PC-3 (cell line): ENCODE data around the gene C11orf21. TPM values are rescaled to one million over a fixed set of nuclear protein-coding genes. Genes with fewer than 3 reads are reported as not detected.

Source experiments
- ATAC-seq: fragments of 200-7000 bp; cut with Tn5 transposase; 2 replicates; pipeline ENCODE4 v1.9.1; 2020; ENCODE audit warnings: mild to moderate bottlenecking, moderate library complexity
- BruUV-seq: library from RNA; stranded (reverse); fragments of 400-500 nt; replicated peaks from 2 replicates; lab custom pipeline; 2021; lab: Mats Ljungman, UMichigan
- CTCF ChIA-PET: fragments of 300-600 bp; sonication (Branson Sonifier 250); formaldehyde crosslinking; loops from one replicate; lab custom pipeline; 2022; ENCODE audit warnings: antibody characterized with exemption; lab: Charles Lee
- POLR2A ChIA-PET: fragments of 300-600 bp; sonication (Branson Sonifier 250); formaldehyde crosslinking; loops from one replicate; lab custom pipeline; 2022; ENCODE audit warnings: antibody characterized with exemption; ENCODE audit not compliant: unreplicated experiment; lab: Charles Lee
- DNase-seq: peaks from one replicate; pipeline ENCODE4 v3.0.0-alpha.2; 2015
- H2AFZ ChIP-seq: fragments of 300-600 bp; sonication (generic); 2 replicates; pipeline ENCODE4 v1.6.0; 2016; ENCODE audit warnings: antibody characterized with exemption, low read length
- H3F3A ChIP-seq: fragments of 300-600 bp; sonication (generic); one replicate; pipeline ENCODE4 v1.6.0; 2017; ENCODE audit warnings: antibody characterized with exemption, low read length, control low read depth, mild to moderate bottlenecking; ENCODE audit not compliant: unreplicated experiment
- H3K27ac ChIP-seq: fragments of 300-600 bp; sonication (generic); 2 replicates; pipeline ENCODE4 v1.5.1; 2016; ENCODE audit warnings: mild to moderate bottlenecking, low read length
- H3K27me3 ChIP-seq: fragments of 300-600 bp; sonication (generic); 2 replicates; pipeline ENCODE4 v1.6.1; 2016; ENCODE audit warnings: low read length, mixed read lengths
- H3K36me3 ChIP-seq: fragments of 300-600 bp; sonication (generic); 2 replicates; pipeline ENCODE4 v1.6.1; 2016; ENCODE audit warnings: low read depth, mixed run types, low read length, mixed read lengths
- H3K4me1 ChIP-seq: fragments of 300-600 bp; sonication (generic); 2 replicates; pipeline ENCODE4 v1.5.1; 2016; ENCODE audit warnings: low read length; ENCODE audit not compliant: insufficient read depth
- H3K4me2 ChIP-seq: fragments of 300-600 bp; sonication (generic); 2 replicates; pipeline ENCODE4 v1.6.0; 2016; ENCODE audit warnings: low read length
- H3K4me3 ChIP-seq: fragments of 300-600 bp; sonication (generic); 2 replicates; pipeline ENCODE4 v1.5.1; 2016; ENCODE audit warnings: mild to moderate bottlenecking, low read length, mixed read lengths
- H3K79me2 ChIP-seq: fragments of 300-600 bp; sonication (generic); 2 replicates; pipeline ENCODE4 v1.6.1; 2017; ENCODE audit warnings: low read length, mixed read lengths
- H3K9ac ChIP-seq: fragments of 300-600 bp; sonication (generic); 2 replicates; pipeline ENCODE4 v1.6.0; 2016; ENCODE audit warnings: mild to moderate bottlenecking, low read length
- H3K9me2 ChIP-seq: fragments of 300-600 bp; sonication (generic); replicated peaks from 2 replicates; pipeline ENCODE4 v1.6.1; 2016; ENCODE audit warnings: mixed run types, low read length, mixed read lengths
- H3K9me3 ChIP-seq: fragments of 300-600 bp; sonication (generic); 2 replicates; pipeline ENCODE4 v1.6.1; 2016; ENCODE audit warnings: low read length, mixed read lengths
- H4K20me1 ChIP-seq: fragments of 300-600 bp; sonication (generic); 2 replicates; pipeline ENCODE4 v1.6.1; 2016; ENCODE audit warnings: low read length, mixed read lengths
- EZH2 ChIP-seq: fragments of 300-600 bp; sonication (generic); IDR thresholded peaks from one replicate; pipeline ENCODE4 v1.6.1; 2017; ENCODE audit warnings: antibody characterized with exemption, mild to moderate bottlenecking, low read length; ENCODE audit not compliant: unreplicated experiment
- EZH2phosphoT487 ChIP-seq: fragments of 300-600 bp; sonication (generic); IDR thresholded peaks from 2 replicates; pipeline ENCODE4 v1.6.1; 2018; ENCODE audit warnings: mild to moderate bottlenecking, antibody characterized with exemption, low read length, borderline replicate concordance
- intact Hi-C: fragments of 100-400 bp; cut with micrococcal nuclease; formaldehyde crosslinking; loops from 2 replicates; pipeline ENCODE4 v1.9.0; 2023
- total RNA-seq: library from RNA; depleted of rRNA; stranded (reverse); fragments of >200 nt; gene quantifications from 2 replicates; pipeline ENCODE4 v1.2.3, GENCODE V29; 2014
- TF ChIP-seq, protein P1 (sequence below): fragments of 300-600 bp; sonication (generic); conservative IDR thresholded peaks from 2 replicates; pipeline ENCODE4 v1.5.1; 2017; ENCODE audit warnings: antibody characterized with exemption, low read depth, mild to moderate bottlenecking, low read length

C11orf21 gene
- total RNA-seq, 1 experiment from 2014 or later, result not detected

DNA sequence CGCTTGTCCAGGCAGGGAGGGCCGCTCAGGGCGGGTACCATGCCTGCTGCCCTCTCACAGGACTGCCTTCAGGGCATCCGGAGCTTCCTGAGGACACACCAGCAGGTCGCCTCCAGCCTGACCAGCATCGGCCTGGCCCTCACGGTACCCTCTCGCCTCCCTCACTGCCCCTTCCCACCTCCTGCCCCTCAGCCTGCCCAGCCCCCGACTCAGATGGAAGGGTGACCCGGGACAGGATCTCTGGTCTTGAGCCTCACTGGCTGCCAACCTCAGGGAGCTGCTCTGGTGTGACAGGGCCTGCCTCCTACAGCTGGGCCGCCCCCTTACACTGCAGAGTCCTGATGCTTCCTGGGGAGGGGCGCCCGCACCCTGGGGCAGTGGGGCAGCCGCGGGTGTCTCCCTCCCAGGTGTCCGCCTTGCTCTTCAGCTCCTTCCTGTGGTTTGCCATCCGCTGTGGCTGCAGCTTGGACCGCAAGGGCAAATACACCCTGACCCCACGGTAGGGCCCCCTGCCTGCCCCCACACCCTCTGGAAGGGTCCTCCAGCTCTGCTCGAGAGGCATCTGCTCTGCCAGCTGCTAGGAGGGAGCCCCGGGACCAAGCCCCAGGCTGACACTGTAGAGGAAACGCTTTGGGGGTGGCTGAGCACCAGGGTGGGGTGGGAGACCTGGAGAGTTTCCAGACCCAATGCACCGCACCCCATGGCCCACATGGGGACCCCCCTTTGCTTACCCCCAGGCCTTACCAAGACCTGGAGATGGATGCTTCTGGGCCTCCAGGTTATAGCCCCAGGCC, 14.6 kb upstream of the C11orf21 start:
- ATAC-seq, result no peak
- Histone ChIP-seq H3K4me3 (no peak overlapping the region), H3K9ac (no peak overlapping the region), H3F3A (no peaks in the 10 kb centered on the region), H3K9me2 (no peaks in the 10 kb centered on the region), H3K79me2 (no peaks in the 10 kb centered on the region), H3K27ac (no peak overlapping the region), H3K4me1 (peaks cover 14% of the 10 kb centered on the region), H2AFZ (no peak overlapping the region), H3K36me3 (no peaks in the 10 kb centered on the region), H3K9me3 (no peaks in the 10 kb centered on the region), H3K27me3 (no peaks in the 10 kb centered on the region), H3K4me2 (no peak overlapping the region), H4K20me1 (no peaks in the 10 kb centered on the region)
- DNase-seq, result no peak
- POLR2A ChIA-PET, result no interaction called here
- intact Hi-C loops, result no loop called here
- no peak for TF ChIP-seq EZH2phosphoT487
- TF ChIP-seq EZH2, result no peak
- TF ChIP-seq, protein P1, sequence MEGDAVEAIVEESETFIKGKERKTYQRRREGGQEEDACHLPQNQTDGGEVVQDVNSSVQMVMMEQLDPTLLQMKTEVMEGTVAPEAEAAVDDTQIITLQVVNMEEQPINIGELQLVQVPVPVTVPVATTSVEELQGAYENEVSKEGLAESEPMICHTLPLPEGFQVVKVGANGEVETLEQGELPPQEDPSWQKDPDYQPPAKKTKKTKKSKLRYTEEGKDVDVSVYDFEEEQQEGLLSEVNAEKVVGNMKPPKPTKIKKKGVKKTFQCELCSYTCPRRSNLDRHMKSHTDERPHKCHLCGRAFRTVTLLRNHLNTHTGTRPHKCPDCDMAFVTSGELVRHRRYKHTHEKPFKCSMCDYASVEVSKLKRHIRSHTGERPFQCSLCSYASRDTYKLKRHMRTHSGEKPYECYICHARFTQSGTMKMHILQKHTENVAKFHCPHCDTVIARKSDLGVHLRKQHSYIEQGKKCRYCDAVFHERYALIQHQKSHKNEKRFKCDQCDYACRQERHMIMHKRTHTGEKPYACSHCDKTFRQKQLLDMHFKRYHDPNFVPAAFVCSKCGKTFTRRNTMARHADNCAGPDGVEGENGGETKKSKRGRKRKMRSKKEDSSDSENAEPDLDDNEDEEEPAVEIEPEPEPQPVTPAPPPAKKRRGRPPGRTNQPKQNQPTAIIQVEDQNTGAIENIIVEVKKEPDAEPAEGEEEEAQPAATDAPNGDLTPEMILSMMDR, result no peak
- BruUV-seq, result no TSS peak
- CTCF ChIA-PET, result no interaction called here

DNA sequence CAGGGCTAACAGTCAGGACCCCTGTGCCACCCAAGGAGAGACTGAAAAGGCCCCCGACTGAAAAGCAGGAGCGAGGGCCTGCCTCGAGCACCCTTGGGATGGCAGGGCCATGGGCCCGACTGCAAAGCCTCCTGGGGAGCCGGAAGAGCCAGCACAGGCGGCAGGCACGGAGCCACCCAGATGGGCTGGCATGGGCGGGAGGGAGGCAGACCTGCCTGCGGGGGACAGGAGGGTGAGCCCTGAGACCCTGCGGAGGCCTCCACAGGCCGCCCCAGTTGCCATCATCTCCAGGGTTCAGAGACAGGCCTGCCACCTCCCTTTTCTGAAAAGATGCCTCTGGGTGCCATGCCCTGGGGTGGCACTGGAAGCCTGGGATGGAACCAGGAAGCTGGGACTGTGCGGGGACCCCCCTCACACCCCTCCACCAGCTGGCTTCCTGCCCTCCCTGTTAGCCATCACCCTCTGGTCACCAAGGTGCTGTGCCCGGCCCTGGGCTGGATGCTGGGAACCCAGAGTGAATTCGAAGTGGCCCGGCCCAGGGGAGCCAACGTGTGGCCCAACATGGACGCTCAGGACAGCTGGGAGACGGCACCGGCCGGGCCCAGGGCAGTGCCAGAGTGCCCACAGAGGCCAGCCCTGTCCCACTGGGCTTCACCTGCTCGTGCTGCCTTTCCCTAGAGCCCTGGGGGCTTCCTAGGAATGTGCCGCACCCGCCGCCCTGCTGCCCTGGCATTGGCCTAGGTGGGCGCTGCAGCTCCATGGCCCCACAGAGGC, 13.9 kb upstream of the C11orf21 start:
- no peak overlapping the region for H3K9ac ChIP-seq
- POLR2A ChIA-PET, result no interaction called here
- ATAC-seq, result no peak
- no peaks in the 10 kb centered on the region for H4K20me1 ChIP-seq
- no peak overlapping the region for H3K27ac ChIP-seq
- CTCF ChIA-PET, result no interaction called here
- H3K36me3 ChIP-seq, result no peaks in the 10 kb centered on the region
- H3K27me3 ChIP-seq, result no peaks in the 10 kb centered on the region
- no peak for DNase-seq
- H3K9me3 ChIP-seq, result no peaks in the 10 kb centered on the region
- no peak overlapping the region for H2AFZ ChIP-seq
- H3K9me2 ChIP-seq, result no peaks in the 10 kb centered on the region
- H3K79me2 ChIP-seq, result no peaks in the 10 kb centered on the region
- no peaks in the 10 kb centered on the region for H3F3A ChIP-seq
- no TSS peak for BruUV-seq
- H3K4me2 ChIP-seq, result no peak overlapping the region
- TF ChIP-seq EZH2phosphoT487 (no peak), EZH2 (no peak)
- TF ChIP-seq, protein P1, result no peak
- no peak overlapping the region for H3K4me3 ChIP-seq
- intact Hi-C loops, result no loop called here
- H3K4me1 ChIP-seq, result peaks cover 14% of the 10 kb centered on the region
